ENCODE data around the gene DACH1. TPM values are rescaled to one million over a fixed set of nuclear protein-coding genes. Genes with fewer than 3 reads are reported as not detected.

Gene DACH1
- total and polyA plus RNA-seq, 2 of the 13 experiments (the other 11 are each of a cell fraction or from before 2014, with no cell fraction given) = not detected

DNA sequence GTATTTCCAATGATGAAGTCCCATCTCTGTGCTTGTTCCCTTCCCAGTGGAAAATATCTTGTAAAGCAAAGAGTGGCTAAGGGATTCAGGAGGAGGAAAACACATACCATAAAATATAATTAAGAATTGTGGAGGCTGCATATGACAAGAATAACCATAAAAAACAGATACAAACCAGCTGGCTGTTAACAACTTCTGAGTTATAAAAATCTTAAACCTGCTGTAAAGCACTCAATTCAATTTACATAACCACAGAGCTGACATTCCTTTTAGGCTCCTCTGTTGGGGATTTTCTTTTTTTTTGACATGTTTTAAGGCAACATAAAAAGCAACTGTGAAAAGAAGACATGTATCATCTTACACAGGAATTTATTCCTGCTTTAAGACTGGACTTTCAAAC lies 207.6 kb downstream of the DACH1 start:
- no peaks in the 10 kb centered on the region for H4K20me1 ChIP-seq (ENCODE audit: insufficient read depth, low read length)
- no peak overlapping the region for H3K9ac ChIP-seq (ENCODE audit: insufficient read depth, low read depth, low read length)
- H3K4me3 ChIP-seq (replicated peaks in 1 of 3; ENCODE audit: insufficient read depth in 1 of 3, low read depth in 2 of 3, low read length in 3 of 3) = no peak overlapping the region
- no peaks in the 10 kb centered on the region for H3K9me3 ChIP-seq (ENCODE audit: low read length)
- TF ChIP-seq KDM2A (CRISPR knock-in tag; IDR thresholded peaks at IDR 0.05; ENCODE audit: borderline replicate concordance, low read depth) (no peak), ZBTB8A (CRISPR knock-in tag; IDR thresholded peaks at IDR 0.05; ENCODE audit: borderline replicate concordance, low read depth) (no peak), ZNF747 (CRISPR knock-in tag; IDR thresholded peaks at IDR 0.05; ENCODE audit: borderline replicate concordance) (no peak), DPF2 (CRISPR knock-in tag; IDR thresholded peaks at IDR 0.05; ENCODE audit: borderline replicate concordance, low read depth) (no peak), ZSCAN29 (CRISPR knock-in tag; conservative IDR thresholded peaks at IDR 0.05) (no peak), NFE2L2 (IDR thresholded peaks at IDR 0.05; ENCODE audit: low read length) (no peak), JUND (CRISPR knock-in tag; IDR thresholded peaks at IDR 0.05) (no peak), JUN (CRISPR knock-in tag; IDR thresholded peaks at IDR 0.05) (no peak)
- TF ChIP-seq, protein P1, sequence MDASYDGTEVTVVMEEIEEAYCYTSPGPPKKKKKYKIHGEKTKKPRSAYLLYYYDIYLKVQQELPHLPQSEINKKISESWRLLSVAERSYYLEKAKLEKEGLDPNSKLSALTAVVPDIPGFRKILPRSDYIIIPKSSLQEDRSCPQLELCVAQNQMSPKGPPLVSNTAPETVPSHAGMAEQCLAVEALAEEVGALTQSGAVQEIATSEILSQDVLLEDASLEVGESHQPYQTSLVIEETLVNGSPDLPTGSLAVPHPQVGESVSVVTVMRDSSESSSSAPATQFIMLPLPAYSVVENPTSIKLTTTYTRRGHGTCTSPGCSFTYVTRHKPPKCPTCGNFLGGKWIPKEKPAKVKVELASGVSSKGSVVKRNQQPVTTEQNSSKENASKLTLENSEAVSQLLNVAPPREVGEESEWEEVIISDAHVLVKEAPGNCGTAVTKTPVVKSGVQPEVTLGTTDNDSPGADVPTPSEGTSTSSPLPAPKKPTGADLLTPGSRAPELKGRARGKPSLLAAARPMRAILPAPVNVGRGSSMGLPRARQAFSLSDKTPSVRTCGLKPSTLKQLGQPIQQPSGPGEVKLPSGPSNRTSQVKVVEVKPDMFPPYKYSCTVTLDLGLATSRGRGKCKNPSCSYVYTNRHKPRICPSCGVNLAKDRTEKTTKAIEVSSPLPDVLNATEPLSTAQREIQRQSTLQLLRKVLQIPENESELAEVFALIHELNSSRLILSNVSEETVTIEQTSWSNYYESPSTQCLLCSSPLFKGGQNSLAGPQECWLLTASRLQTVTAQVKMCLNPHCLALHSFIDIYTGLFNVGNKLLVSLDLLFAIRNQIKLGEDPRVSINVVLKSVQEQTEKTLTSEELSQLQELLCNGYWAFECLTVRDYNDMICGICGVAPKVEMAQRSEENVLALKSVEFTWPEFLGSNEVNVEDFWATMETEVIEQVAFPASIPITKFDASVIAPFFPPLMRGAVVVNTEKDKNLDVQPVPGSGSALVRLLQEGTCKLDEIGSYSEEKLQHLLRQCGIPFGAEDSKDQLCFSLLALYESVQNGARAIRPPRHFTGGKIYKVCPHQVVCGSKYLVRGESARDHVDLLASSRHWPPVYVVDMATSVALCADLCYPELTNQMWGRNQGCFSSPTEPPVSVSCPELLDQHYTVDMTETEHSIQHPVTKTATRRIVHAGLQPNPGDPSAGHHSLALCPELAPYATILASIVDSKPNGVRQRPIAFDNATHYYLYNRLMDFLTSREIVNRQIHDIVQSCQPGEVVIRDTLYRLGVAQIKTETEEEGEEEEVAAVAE (CRISPR knock-in tag; IDR thresholded peaks at IDR 0.05; ENCODE audit: borderline replicate concordance) = no peak
- no peaks in the 10 kb centered on the region for H3K27me3 ChIP-seq (ENCODE audit: control insufficient read depth in 1 of 2, insufficient read depth in 2 of 2, low read length in 2 of 2)
- H3K79me2 ChIP-seq (ENCODE audit: insufficient read depth, low read length) = no peaks in the 10 kb centered on the region
- in situ Hi-C loops (cut with HindIII; ENCODE audit: extremely low pct_ligation_motif_present, low pct_unique_long_range_greater_than_20kb) (no loop called here), intact Hi-C loops (cut with micrococcal nuclease; ENCODE audit: unreplicated experiment) (no loop called here)
- CTCF ChIA-PET (ENCODE audit: low intra/inter-chr PET ratio, low total read pairs) = no interaction called here
- POLR2A ChIA-PET = no interaction called here
- H2AFZ ChIP-seq (ENCODE audit: low read length) = no peak overlapping the region
- H3K4me2 ChIP-seq (ENCODE audit: low read depth, low read length) = no peak overlapping the region
- no peaks in the 10 kb centered on the region for H3K36me3 ChIP-seq (replicated peaks in 1 of 2; ENCODE audit: control insufficient read depth in 1 of 2, insufficient read depth in 2 of 2, low read length in 2 of 2)
- H3K27ac ChIP-seq (ENCODE audit: extremely low read length, insufficient read depth, low read length) = no peak overlapping the region
- FAIRE-seq (no peak), DNase-seq (ENCODE audit: low spot score) (no peak), ATAC-seq (no peak)
- BruUV-seq (replicated peaks) = no TSS peak
- no peaks in the 10 kb centered on the region for H3K4me1 ChIP-seq (ENCODE audit: insufficient read depth, low read length)

Data from HepG2 (cell line).